HG02798 (cell line): ENCODE measurements around the gene BORCS8.

Experiments used
- ATAC-seq: cut with Tn5 transposase; IDR thresholded peaks from one replicate; pipeline ENCODE4 v1.9.1; 2021; ENCODE audit warnings: mild to moderate bottlenecking; ENCODE audit not compliant: unreplicated experiment, poor library complexity

The BORCS8 gene

DNA sequence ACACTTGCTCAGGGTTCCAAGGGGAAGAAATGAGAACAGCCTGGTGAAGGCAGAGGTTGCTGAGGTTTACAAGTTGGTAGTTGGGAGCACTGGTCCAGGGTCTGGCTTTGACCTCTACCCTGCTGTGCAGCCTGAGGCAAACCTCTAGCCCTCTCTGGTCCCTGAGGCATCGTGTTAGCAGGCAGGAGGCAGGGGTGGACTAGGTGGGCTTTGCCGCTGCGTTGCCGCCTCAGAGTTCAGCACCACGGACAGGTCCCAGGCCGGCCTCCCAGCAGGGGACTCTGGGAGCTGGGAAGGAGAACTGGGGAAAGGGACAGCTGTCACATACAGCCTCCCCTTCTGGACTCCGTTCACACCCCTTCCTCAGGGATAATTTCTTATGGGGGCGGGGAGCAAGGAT, 22.9 kb upstream of the BORCS8 start:
- ATAC-seq, result no peak

DNA sequence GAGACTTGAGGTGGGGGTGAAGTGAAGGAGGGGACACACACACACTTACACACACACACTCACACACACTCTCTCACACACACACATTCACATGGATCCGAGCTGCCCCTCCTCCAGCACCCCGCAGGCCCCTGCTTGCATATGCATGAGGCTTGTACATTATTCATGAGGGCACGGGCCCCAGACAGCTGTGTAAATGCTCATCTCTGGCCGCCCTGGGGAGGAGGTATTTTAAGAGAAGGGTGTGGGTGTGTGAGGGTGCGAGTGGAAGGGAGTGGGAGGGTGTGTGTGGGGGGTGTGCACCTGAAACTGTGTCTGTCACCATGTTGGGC, 22.2 kb upstream of the BORCS8 start:
- ATAC-seq, result no peak

DNA sequence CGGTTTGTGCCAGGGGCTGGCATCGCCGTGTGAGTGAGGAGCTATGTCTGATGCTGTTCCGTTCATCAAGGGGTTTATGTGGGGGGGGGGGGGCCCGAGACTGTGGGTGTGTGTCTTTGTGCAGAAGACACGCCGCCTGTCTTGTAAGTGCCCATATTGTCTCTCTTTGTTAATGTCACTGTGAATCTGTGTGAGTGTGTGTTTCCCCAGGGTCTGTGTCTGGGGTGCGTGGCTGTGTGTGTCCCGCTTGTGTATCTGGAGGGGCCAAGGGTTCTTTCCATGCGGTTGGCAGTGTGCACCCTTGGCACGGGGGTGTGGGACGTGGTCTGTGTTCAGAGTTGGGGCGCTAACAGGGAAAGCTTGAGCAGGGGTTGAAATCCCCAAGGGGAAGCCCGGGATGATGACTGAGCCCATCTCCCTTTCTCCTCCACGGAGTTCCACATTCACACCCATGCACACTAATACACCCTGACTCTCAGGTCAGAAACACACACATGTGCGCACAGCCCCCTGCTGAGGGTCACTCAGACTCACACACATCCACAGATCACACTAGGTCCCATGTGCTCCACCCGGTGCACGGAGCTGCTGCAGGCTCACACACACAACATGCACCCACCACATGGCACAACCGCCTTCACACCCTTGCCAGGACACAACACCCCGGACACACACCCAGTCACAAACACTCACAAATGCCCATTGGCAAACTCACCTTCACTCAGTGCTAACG, 21.6 kb upstream of the BORCS8 start:
- ATAC-seq, result no peak

DNA sequence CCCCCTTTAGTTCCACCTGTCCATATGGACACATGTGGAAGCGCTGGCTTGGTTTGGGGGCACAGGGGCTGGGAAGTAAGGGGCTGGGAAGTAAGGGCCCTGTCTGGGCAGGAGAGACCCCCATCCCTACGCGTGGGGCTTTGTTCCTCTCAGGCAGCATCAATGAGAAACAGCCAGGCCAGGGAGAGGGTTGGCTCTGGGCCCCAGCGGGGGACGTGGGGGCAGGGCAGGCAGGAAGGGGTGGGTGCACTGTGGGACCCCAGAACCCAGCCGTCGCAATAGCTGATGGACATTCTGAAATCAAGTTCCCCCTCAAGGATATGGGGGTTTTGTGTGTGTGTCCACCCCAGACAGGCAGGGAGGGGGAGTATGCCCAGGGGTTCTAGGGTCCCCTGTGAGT, 21.0 kb upstream of the BORCS8 start:
- ATAC-seq, result no peak

DNA sequence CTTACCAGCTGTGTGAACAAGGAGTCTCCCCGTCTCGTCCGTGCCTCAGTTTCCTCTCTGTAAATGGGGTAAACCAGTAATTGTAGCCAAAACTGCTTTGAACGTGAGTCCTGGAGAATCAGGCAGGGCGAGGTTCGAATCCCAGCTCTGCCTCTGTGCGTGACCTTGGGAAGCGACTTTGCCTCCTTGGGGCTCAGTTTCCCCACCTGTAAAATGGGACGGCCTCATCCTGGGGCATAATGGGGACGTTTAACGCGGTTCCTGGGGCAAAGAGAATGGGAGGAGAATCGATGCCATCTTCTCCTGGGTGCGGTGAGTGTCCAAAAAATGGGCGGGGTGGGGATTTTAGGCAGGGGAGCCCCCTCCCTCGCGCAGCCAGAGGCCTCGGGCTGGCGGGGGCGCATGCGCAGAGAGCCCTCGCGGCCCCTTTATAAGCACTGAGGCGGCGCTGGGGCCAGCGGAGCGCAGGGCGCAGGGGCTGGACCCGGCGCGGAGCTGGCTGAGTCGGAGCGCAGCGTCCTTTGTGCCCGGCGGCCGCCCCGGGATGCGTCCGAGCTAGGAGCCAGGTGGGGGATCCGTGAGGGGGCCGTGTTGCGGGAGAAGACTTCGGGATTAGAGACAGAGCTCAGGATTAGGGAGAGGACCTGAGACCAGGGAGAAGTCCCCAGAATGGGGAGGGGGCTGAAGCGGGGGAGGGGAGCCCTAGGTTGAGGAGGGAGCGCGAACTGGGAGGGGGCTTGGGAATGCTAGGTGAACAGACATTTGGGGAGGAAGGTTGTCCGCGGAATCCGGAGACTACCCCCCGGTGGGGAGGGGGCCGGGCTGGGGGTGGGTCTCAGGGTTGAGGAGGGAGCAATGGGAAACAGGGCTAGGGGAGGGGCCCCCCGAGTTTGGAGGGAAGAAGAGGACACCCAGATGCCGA, 19.8 kb upstream of the BORCS8 start, which contains the start of gene NCAN:
NCAN (plus strand) TSS at position 460 of the 922 bp plus-strand sequence. CDS start 4,996 bp downstream, outside the sequence.
- no peak for ATAC-seq

DNA sequence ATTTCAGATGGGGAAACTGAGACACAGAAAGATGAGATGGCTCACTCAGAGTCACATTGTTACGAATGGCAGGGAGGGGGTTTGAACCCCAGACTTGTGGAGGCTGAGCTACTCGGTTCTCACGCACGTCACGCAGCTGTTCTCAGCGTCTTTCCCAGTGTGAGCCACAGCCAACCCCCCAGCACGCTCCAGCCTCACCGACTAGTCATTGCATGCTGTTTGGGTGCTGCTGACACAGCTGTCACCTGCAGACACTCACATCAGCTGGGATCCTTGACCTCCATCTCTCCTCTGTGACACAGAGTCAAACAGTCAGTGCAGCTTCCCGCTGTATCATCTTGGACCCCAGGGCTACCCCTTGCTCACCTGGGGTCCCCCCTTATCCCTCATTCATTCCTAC, 17.4 kb upstream of the BORCS8 start:
- ATAC-seq, result no peak

DNA sequence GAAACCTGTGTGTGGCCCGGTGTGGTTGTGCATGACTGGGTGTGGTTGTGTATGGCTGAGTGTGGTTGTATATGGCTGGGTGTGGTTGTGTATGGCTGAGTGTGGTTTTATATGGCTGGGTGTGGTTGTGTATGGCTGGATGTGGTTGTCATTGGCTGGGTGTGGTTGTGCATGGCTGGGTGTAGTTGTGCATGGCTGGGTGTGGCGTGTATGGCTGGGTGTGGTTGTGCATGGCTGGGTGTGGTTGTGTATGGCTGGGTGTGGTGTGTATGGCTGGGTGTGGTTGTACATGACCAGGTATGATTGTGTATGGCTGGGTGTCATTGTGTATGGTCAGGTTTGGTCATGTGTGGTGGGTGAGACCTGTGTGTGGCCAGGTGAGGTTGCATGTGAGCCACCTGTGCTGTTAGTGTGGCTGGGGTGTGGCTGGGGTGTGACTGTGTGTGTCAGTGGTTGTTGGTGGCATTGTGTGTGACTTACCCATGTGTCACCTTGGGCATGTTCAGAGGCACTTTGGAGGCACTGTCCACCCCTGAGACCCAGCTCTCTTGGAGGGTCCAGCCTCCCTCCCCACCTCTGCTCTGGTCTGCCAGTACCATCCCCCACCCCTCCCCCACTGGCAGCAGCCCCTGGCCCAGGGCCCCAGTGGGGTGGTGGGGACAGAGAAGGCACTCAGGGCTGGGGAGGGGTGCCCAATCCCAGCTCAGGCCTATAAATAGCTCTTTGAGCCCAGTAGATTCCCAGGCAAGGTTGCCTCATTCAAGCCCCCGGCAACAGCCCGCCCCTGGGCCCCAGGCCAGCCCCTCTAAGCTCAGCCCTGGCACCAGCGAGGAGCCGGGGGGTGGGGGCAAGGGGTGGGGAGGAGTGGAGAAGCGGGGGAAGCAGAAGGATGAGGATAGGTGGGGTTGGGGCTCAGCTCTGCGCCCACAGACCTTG, 16.0 kb upstream of the BORCS8 start:
- no peak for ATAC-seq

DNA sequence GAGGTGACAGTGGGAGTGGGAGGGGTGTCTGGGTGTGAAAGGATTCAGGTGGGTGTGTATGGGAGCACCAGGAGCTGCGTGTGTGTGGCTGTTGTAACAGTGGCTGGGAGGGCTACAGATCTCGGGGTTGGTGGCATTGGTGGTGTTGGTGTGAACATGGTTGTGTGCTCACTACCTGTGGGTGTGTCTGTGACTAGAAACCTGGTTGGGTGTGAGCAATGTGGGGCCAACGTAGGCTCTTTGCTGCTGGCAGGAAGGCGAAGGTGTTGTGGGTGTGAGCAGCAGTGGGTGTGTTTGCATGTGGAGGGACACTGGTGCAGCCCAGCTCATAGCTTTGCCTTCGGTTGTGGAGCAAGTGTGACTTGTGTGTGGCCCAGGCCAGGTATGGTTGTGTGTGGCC, 15.0 kb upstream of the BORCS8 start:
- ATAC-seq, result no peak

DNA sequence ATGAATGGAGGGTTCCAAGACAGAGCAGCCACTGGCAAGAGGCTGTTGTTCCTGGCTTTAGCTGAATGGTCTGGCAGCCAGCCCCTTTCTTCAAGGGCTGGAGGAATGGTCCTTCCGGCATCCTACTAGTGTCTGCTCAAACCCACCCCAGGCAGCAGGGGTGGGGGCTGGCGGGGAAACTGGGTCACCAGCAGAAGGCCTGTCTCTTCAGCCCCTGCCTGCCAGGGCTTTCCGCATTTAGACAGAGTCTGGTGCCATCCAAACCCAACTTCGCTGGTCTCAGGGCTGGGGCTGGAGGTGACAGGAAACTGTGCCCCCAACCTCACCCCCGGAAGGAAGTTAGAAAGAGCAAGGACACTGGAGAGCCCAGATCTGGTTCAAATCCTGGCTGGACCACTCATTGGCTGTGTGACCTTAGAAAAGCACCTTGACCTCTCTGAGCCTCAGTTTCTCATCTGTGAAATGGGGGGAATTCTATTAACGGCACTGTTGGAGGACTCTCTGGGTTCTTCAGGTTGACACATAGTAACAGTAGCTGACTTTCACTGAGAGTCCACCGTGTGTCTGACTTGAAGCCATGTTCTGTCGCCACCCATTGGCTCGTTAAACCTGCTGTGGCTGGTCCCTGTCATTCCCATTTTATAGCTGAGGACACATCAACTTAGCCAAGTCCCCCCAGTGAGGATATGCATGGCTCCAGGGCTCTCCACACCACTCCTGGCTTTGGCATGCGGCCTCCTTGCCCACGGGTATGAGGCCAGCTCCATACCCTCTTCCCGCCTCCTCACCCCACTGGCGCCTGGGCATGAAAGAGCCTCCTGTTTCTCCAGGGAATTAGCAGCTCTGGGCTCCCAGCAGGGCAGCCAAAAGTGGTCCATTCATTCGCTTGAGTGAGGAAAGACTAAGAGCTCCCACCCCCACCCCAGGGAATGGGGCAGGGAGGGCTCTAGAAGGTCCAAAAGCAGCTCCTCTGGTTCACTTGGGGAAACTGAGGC, 13.8 kb upstream of the BORCS8 start:
- ATAC-seq, result no peak

DNA sequence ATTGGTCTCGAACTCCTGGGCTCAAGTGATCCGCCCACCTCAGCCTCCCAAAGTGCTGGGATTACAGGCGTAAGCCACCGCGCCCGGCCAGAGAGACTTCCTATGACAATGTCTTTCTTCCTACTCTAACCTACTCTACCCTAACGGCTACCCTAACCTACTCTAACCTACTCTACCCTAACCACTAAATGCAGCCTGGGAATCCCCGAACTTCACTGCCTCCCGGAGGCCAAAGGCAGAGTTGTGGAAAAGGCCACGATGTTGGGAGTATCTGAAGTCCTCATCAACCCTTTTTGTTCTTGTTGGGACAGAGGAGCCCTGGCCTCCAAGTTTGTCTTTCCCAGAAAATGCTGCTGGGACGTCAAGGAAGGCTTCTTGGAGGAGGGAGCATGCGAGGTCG, 12.2 kb upstream of the BORCS8 start:
- ATAC-seq, result no peak

GRCh38 chr19:19203012-19203856, 11.3 kb upstream of the BORCS8 start, which contains the start of gene NR2C2AP:
NR2C2AP (minus strand) TSS chr19:19203414; CDS start chr19:19203060, 354 bp downstream.
- peak; percentile 86 for ATAC-seq

DNA sequence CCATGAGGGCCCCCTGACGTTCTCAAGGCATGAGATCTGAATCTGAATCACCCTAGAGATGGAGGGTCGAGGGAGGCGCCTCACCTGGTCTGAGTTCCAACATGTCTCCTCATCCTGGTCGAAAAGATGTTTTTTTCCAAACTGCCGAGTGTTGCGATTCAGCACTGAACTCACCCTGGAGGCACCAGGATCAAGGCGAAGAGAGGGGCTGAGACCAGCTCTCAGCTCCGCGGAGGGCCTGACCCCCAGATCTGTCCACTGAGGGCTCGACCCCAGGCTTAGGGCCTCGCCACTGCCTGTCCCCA, 10.7 kb upstream of the BORCS8 start:
- ATAC-seq, result peak; percentile 17

DNA sequence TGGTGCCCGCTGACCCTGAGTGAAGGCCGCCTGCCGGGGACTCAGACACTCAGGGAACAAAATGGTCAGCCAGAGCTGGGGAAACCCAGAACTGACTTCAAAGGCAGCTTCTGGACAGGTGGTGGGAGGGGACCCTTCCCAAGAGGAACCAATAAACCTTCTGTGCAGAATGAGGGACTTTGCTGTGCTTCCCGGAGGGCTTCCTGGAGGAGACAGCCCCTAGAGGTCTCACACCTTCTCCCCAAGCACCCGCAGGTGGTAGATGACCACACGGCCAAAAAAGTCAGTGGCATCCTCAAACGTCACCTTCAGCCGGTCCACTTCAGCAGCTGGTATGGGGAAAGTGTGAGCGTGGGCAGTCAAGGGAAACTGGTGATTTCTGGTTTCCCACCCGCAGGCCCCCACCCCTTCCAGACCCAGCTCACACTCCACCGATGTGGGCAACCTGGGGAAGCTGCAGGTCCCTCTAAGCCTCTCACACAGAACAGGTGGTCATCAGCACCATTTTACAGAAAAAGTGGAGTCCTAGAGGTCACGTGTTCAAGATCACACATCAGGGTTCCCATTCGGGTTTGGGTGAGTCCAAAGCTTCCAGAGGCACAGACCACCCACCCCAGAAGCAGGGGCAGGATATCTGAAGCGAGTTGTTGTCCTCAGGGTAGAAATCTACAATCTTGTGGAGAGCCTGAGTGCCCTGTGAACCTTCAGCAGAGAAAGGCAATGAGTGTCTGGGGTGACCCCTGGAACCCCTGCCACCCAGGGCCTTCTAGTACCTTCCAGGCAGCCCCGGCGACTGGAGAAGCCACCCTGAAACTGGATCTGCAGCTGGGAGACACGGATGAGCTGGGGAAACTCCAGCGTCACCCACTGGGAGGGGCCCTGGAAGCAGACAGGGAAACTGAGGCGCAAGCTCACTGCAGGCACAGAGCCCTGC, 10.0 kb upstream of the BORCS8 start:
- ATAC-seq, result no peak

- ATAC-seq, result no peak
Observed at GRCh38 chr19:19193926-19194325, 2.0 kb upstream of the BORCS8 start.

- ATAC-seq, result no peak
Observed at GRCh38 chr19:19192910-19193423, 1.0 kb upstream of the BORCS8 start.

- no peak for ATAC-seq
Observed at GRCh38 chr19:19191768-19192077, 229 bp downstream of the BORCS8 start.

DNA sequence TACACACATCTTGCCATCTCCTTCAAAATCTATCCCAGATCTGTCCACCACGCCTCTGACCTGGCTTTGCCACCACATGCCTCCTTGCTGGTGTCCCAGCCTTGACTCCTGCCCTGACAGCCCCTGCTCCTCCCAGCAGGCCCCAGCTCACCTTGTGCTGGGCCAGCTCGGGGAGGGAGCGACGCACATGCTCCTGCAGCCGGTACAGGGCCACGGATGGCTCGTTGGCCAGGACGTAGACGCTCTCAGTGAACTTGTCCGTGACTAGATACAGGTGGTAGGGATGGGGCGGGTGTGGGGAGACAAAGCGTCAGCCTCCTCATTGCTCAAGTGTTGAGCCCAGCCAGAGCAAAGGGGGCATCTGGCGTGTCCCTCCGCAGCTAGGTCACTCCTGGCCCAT, 5.2 kb downstream of the BORCS8 start:
- no peak for ATAC-seq
